GM23338 (cell line): ENCODE data around the gene STEAP1B. TPM values are rescaled to one million over a fixed set of nuclear protein-coding genes. Genes with fewer than 3 reads are reported as not detected.

Experiments used
- ATAC-seq: fragments of 200-7000 bp; cut with Tn5 transposase; 3 replicates; pipeline ENCODE4 v1.9.1; 2020
- DNase-seq: peaks from one replicate; pipeline ENCODE4 v3.0.0-alpha.2; 2015; ENCODE audit warnings: low spot score
- H2AFZ ChIP-seq: fragments of 200-600 bp; sonication (generic); 2 replicates; pipeline ENCODE4 v1.8.0; 2016; ENCODE audit warnings: antibody characterized with exemption, mild to moderate bottlenecking, moderate library complexity
- H3F3A ChIP-seq: fragments of 200-600 bp; sonication (generic); replicated peaks from 2 replicates; pipeline ENCODE4 v1.8.0; 2017; ENCODE audit warnings: antibody characterized with exemption, mixed run types, low read depth
- H3K27ac ChIP-seq: fragments of 200-600 bp; sonication (generic); 2 replicates; pipeline ENCODE4 v1.6.1; 2016; ENCODE audit warnings: low read depth
- H3K27me3 ChIP-seq: fragments of 200-600 bp; sonication (generic); 2 replicates; pipeline ENCODE4 v1.8.0; 2016; ENCODE audit warnings: mild to moderate bottlenecking, mixed run types, moderate library complexity; ENCODE audit not compliant: insufficient read depth
- H3K36me3 ChIP-seq: fragments of 200-600 bp; sonication (generic); 2 replicates; pipeline ENCODE4 v1.8.0; 2016; ENCODE audit warnings: mild to moderate bottlenecking; ENCODE audit not compliant: insufficient read depth
- H3K4me1 ChIP-seq: fragments of 200-600 bp; sonication (generic); 2 replicates; pipeline ENCODE4 v1.8.0; 2016; ENCODE audit warnings: mild to moderate bottlenecking, moderate library complexity; ENCODE audit not compliant: insufficient read depth
- H3K4me2 ChIP-seq: fragments of 200-600 bp; sonication (generic); 2 replicates; pipeline ENCODE4 v1.7.1; 2017; ENCODE audit warnings: mixed run types
- H3K4me3 ChIP-seq: fragments of 200-600 bp; sonication (generic); 2 replicates; pipeline ENCODE4 v1.6.1; 2016; ENCODE audit warnings: mixed run types
- H3K79me2 ChIP-seq: fragments of 200-600 bp; sonication (generic); replicated peaks from 2 replicates; pipeline ENCODE4 v1.8.0; 2017; ENCODE audit warnings: mild to moderate bottlenecking; ENCODE audit not compliant: insufficient read depth
- H3K9me2 ChIP-seq: fragments of 200-600 bp; sonication (generic); 2 replicates; pipeline ENCODE4 v1.8.0; 2017; ENCODE audit not compliant: insufficient read depth
- H4K20me1 ChIP-seq: fragments of 200-600 bp; sonication (generic); replicated peaks from 2 replicates; pipeline ENCODE4 v1.8.0; 2017; ENCODE audit warnings: mild to moderate bottlenecking; ENCODE audit not compliant: insufficient read depth
- H3K27ac Mint-ChIP-seq: 2 replicates; pipeline ENCODE4 v1.8.0; 2020; ENCODE audit warnings: inconsistent platforms, mild to moderate bottlenecking, moderate library complexity, mixed read lengths
- H3K27me3 Mint-ChIP-seq: 3 replicates; pipeline ENCODE4 v1.8.0; 2022; ENCODE audit warnings: low read depth, mild to moderate bottlenecking, moderate library complexity, mixed read lengths, inconsistent platforms; ENCODE audit not compliant: insufficient read depth, poor library complexity
- H3K36me3 Mint-ChIP-seq: 3 replicates; pipeline ENCODE4 v1.8.0; 2021; ENCODE audit warnings: low read depth, mild to moderate bottlenecking, inconsistent platforms, moderate library complexity, mixed read lengths
- H3K4me1 Mint-ChIP-seq: 3 replicates; pipeline ENCODE4 v1.8.0; 2020; ENCODE audit warnings: mild to moderate bottlenecking, inconsistent platforms, mixed read lengths
- H3K4me3 Mint-ChIP-seq: 3 replicates; pipeline ENCODE4 v1.8.0; 2021; ENCODE audit warnings: moderate library complexity, mild to moderate bottlenecking, inconsistent platforms, mixed read lengths
- H3K9me3 Mint-ChIP-seq: 3 replicates; pipeline ENCODE4 v1.8.0; 2020; ENCODE audit warnings: moderate library complexity, mild to moderate bottlenecking, inconsistent platforms, mixed read lengths
- CREB1 ChIP-seq: fragments of 250-450 bp; sonication (Bioruptor Pico); IDR thresholded peaks from 2 replicates; pipeline ENCODE4 v1.5.0; 2020; ENCODE audit warnings: low read depth, mild to moderate bottlenecking, moderate library complexity
- EZH2 ChIP-seq: fragments of 200-600 bp; sonication (generic); IDR thresholded peaks from one replicate; pipeline ENCODE4 v1.8.0; 2017; ENCODE audit warnings: antibody characterized with exemption, mild to moderate bottlenecking, low read depth; ENCODE audit not compliant: unreplicated experiment
- JUNB ChIP-seq: IDR thresholded peaks from one replicate; pipeline ENCODE4 v1.6.1; 2016; ENCODE audit warnings: antibody characterized with exemption; ENCODE audit not compliant: unreplicated experiment
- NANOG ChIP-seq: IDR thresholded peaks from 2 replicates; pipeline ENCODE4 v1.6.1; 2016; ENCODE audit warnings: antibody characterized with exemption, borderline replicate concordance
- POLR2AphosphoS5 ChIP-seq: IDR thresholded peaks from 2 replicates; pipeline ENCODE4 v1.6.1; 2016; ENCODE audit warnings: antibody characterized with exemption, low read depth
- STAT1 ChIP-seq: IDR thresholded peaks from one replicate; pipeline ENCODE4 v1.6.1; 2016; ENCODE audit warnings: antibody characterized with exemption; ENCODE audit not compliant: unreplicated experiment
- ZNF114 ChIP-seq: fragments of 250-450 bp; sonication (Bioruptor Pico); IDR thresholded peaks from 2 replicates; pipeline ENCODE4 v1.5.0; 2020; ENCODE audit warnings: mild to moderate bottlenecking, moderate library complexity
- polyA plus RNA-seq: library from polyadenylated mRNA; unstranded; fragments of >200 nt; fragmentation: Nextera tagmentation; extraction: Ambion mirVana; gene quantifications from 2 replicates; pipeline ENCODE4 v1.2.1, GENCODE V29; 2016
- total RNA-seq: library from RNA; depleted of rRNA; stranded (reverse); fragments of >200 nt; shearing (Covaris generic); gene quantifications from 2 replicates; pipeline ENCODE4 v1.2.3, GENCODE V29; 2014
- TF ChIP-seq, protein P1 (sequence below): IDR thresholded peaks from 2 replicates; pipeline ENCODE4 v1.6.1; 2016; ENCODE audit warnings: antibody characterized with exemption
- TF ChIP-seq, protein P2 (sequence below), 2 experiments: fragments of 200-600 bp in 1 of 2; sonication (generic) in 1 of 2; conservative IDR thresholded peaks; 2 replicates each; pipeline versions ENCODE4 v1.5.1 to v1.6.1; 2016 to 2017; ENCODE audit warnings: antibody characterized with exemption in 2 of 2, low read depth in 2 of 2, mild to moderate bottlenecking in 2 of 2, moderate library complexity in 1 of 2
- TF ChIP-seq, protein P3 (sequence below): IDR thresholded peaks from one replicate; pipeline ENCODE4 v1.6.1; 2018; ENCODE audit warnings: antibody characterized with exemption; ENCODE audit not compliant: unreplicated experiment

Gene STEAP1B
- total and polyA plus RNA-seq, 2 experiments from 2014 or later: 4.9 to 16.5 TPM

DNA sequence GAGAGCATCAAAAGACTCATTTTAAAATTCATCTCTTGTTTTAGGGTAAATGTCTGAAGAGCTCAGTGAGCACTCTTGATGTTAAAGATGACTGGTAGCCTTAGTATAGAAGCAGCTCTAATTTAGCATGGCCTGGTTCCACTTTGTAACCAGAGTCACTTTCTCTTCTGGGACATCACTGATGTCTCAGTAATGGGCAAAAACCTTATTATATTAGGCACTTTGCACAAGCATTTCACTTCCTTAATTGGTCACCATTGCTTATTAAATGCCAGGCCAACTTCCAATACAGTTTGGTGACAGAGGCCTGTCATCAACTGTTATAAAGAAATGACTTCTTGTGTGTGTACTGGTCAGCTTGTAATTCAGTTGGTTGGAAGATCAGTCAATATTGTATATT, 53.0 kb downstream of the STEAP1B start:
- ATAC-seq (no peak), DNase-seq (no peak)
- Histone ChIP-seq H3K36me3 (no peaks in the 10 kb centered on the region), H2AFZ (no peak overlapping the region), H3K4me1 (no peaks in the 10 kb centered on the region; the same call in 1 of the 2 replicates), H3K9me2 (no peaks in the 10 kb centered on the region; the same call in 1 of the 2 replicates), H4K20me1 (no peaks in the 10 kb centered on the region), H3K27ac (no peak overlapping the region), H3K27me3 (no peaks in the 10 kb centered on the region), H3K79me2 (no peaks in the 10 kb centered on the region), H3K4me2 (no peak overlapping the region), H3K4me3 (no peak overlapping the region), H3F3A (no peaks in the 10 kb centered on the region)
- H3K4me1 Mint-ChIP-seq: peaks cover 33% of the 10 kb centered on the region
- no peaks in the 10 kb centered on the region for H3K9me3 Mint-ChIP-seq
- no peak for TF ChIP-seq POLR2AphosphoS5
- H3K36me3 Mint-ChIP-seq: no peaks in the 10 kb centered on the region
- peaks cover 4% of the 10 kb centered on the region for H3K27me3 Mint-ChIP-seq
- H3K27ac Mint-ChIP-seq: no peak overlapping the region
- no peak overlapping the region for H3K4me3 Mint-ChIP-seq

DNA sequence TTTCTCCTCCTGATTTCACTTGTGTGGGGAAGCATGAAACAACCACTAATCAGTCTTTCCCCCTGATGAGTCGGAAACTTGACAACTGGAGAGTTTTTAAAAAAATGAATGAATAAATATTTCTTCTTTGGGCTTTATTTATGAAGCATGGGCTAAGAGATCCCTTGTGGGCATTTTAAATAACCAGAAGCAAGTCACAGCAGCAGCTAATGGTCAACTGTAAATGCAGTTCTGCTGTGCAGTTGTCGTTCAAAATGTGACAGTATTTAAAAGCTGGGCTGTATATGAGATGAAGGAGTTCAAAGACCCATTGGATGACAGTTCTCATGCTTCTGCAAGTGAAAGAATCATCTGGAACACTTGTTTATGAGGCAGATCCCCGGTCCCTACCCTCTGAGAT, 54.1 kb downstream of the STEAP1B start:
- Histone ChIP-seq H2AFZ (no peak overlapping the region), H3K4me2 (no peak overlapping the region), H3F3A (no peaks in the 10 kb centered on the region), H3K79me2 (no peaks in the 10 kb centered on the region), H3K27me3 (no peaks in the 10 kb centered on the region), H3K4me1 (no peaks in the 10 kb centered on the region; the same call in 1 of the 2 replicates), H3K9me2 (peaks cover 5% of the 10 kb centered on the region; the same call in 1 of the 2 replicates), H3K4me3 (no peak overlapping the region), H3K36me3 (no peaks in the 10 kb centered on the region), H4K20me1 (no peaks in the 10 kb centered on the region), H3K27ac (peak overlapping the region; percentile 39; the same call in 1 of the 2 replicates)
- Mint-ChIP-seq H3K4me3 (no peak overlapping the region), H3K9me3 (no peaks in the 10 kb centered on the region), H3K27me3 (peaks cover 4% of the 10 kb centered on the region), H3K4me1 (peaks cover 30% of the 10 kb centered on the region), H3K27ac (no peak overlapping the region), H3K36me3 (no peaks in the 10 kb centered on the region)
- no peak for ATAC-seq
- DNase-seq: no peak
- TF ChIP-seq, protein P1, sequence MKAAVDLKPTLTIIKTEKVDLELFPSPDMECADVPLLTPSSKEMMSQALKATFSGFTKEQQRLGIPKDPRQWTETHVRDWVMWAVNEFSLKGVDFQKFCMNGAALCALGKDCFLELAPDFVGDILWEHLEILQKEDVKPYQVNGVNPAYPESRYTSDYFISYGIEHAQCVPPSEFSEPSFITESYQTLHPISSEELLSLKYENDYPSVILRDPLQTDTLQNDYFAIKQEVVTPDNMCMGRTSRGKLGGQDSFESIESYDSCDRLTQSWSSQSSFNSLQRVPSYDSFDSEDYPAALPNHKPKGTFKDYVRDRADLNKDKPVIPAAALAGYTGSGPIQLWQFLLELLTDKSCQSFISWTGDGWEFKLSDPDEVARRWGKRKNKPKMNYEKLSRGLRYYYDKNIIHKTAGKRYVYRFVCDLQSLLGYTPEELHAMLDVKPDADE: no peak
- TF ChIP-seq, protein P2, sequence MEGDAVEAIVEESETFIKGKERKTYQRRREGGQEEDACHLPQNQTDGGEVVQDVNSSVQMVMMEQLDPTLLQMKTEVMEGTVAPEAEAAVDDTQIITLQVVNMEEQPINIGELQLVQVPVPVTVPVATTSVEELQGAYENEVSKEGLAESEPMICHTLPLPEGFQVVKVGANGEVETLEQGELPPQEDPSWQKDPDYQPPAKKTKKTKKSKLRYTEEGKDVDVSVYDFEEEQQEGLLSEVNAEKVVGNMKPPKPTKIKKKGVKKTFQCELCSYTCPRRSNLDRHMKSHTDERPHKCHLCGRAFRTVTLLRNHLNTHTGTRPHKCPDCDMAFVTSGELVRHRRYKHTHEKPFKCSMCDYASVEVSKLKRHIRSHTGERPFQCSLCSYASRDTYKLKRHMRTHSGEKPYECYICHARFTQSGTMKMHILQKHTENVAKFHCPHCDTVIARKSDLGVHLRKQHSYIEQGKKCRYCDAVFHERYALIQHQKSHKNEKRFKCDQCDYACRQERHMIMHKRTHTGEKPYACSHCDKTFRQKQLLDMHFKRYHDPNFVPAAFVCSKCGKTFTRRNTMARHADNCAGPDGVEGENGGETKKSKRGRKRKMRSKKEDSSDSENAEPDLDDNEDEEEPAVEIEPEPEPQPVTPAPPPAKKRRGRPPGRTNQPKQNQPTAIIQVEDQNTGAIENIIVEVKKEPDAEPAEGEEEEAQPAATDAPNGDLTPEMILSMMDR (conservative IDR thresholded peaks at IDR 0.05; ENCODE audit: low read depth in 2 of 2): no peak
- no peak for TF ChIP-seq EZH2
- TF ChIP-seq, protein P3, sequence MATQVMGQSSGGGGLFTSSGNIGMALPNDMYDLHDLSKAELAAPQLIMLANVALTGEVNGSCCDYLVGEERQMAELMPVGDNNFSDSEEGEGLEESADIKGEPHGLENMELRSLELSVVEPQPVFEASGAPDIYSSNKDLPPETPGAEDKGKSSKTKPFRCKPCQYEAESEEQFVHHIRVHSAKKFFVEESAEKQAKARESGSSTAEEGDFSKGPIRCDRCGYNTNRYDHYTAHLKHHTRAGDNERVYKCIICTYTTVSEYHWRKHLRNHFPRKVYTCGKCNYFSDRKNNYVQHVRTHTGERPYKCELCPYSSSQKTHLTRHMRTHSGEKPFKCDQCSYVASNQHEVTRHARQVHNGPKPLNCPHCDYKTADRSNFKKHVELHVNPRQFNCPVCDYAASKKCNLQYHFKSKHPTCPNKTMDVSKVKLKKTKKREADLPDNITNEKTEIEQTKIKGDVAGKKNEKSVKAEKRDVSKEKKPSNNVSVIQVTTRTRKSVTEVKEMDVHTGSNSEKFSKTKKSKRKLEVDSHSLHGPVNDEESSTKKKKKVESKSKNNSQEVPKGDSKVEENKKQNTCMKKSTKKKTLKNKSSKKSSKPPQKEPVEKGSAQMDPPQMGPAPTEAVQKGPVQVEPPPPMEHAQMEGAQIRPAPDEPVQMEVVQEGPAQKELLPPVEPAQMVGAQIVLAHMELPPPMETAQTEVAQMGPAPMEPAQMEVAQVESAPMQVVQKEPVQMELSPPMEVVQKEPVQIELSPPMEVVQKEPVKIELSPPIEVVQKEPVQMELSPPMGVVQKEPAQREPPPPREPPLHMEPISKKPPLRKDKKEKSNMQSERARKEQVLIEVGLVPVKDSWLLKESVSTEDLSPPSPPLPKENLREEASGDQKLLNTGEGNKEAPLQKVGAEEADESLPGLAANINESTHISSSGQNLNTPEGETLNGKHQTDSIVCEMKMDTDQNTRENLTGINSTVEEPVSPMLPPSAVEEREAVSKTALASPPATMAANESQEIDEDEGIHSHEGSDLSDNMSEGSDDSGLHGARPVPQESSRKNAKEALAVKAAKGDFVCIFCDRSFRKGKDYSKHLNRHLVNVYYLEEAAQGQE: no peak
- TF ChIP-seq JUNB: no peak
- TF ChIP-seq NANOG: no peak
- no peak for TF ChIP-seq CREB1 (CRISPR knock-in tag)
- TF ChIP-seq STAT1: no peak
- TF ChIP-seq POLR2AphosphoS5: no peak
- TF ChIP-seq ZNF114 (CRISPR knock-in tag): no peak
